D721Med (cell line): Measurements from ENCODE around the gene PAN3.

Experiments
- DNase-seq: peaks from one replicate; pipeline ENCODE4 v3.0.0; 2011; ENCODE audit warnings: low spot score; ENCODE audit not compliant: insufficient read length
- FAIRE-seq: peaks from 2 replicates; lab custom pipeline; 2011; peaks lifted over from hg19 to GRCh38; lab: Jason Lieb, UNC
- TF ChIP-seq, protein P1 (sequence below): IDR thresholded peaks from 2 replicates; pipeline ENCODE4 v1.5.1; 2012; ENCODE audit warnings: mild to moderate bottlenecking, control low read depth; ENCODE audit not compliant: insufficient read depth; ENCODE audit errors: missing control alignments

The PAN3 gene

DNA sequence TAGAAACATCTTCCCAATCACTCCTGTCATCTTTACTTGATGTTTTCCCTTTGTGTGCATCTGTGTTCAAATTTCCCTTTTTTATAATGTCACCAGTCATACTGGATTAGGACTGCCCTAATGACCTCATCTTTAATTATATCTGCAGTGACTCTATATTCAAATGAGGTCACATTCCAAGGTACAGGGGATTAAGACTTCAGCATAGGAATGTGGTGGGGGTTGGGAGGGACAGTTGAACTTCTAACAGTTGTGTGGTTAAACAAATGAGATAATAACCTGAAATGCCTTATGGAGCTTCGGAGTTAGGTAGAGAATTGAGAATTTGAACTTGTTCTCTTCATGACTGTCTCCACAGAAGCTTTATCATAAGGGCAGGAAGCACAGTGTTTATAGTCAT is 23.0 kb downstream of the PAN3 start:
- FAIRE-seq = no peak
- DNase-seq = no peak
- TF ChIP-seq, protein P1, sequence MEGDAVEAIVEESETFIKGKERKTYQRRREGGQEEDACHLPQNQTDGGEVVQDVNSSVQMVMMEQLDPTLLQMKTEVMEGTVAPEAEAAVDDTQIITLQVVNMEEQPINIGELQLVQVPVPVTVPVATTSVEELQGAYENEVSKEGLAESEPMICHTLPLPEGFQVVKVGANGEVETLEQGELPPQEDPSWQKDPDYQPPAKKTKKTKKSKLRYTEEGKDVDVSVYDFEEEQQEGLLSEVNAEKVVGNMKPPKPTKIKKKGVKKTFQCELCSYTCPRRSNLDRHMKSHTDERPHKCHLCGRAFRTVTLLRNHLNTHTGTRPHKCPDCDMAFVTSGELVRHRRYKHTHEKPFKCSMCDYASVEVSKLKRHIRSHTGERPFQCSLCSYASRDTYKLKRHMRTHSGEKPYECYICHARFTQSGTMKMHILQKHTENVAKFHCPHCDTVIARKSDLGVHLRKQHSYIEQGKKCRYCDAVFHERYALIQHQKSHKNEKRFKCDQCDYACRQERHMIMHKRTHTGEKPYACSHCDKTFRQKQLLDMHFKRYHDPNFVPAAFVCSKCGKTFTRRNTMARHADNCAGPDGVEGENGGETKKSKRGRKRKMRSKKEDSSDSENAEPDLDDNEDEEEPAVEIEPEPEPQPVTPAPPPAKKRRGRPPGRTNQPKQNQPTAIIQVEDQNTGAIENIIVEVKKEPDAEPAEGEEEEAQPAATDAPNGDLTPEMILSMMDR = no peak

DNA sequence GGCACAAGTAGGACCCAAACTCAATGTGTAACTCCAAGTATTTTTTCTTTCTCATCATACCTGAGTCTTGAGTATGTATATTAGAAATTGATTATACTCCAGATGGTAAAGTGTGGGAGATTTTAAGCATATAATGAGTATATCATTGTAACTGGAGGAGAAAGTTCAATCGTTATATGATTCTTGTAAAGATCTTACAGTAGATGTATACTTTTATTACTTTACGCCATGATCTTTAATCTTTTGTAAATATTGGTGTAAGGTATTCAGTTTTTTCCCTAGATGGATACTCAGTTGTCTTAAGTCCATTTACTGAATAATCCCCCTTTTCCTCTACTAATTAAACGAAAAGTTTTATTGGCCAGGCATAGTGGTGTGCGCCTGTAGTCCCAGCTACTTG is 25.2 kb downstream of the PAN3 start:
- FAIRE-seq (no peak), DNase-seq (no peak)
- TF ChIP-seq, protein P1 = no peak

DNA sequence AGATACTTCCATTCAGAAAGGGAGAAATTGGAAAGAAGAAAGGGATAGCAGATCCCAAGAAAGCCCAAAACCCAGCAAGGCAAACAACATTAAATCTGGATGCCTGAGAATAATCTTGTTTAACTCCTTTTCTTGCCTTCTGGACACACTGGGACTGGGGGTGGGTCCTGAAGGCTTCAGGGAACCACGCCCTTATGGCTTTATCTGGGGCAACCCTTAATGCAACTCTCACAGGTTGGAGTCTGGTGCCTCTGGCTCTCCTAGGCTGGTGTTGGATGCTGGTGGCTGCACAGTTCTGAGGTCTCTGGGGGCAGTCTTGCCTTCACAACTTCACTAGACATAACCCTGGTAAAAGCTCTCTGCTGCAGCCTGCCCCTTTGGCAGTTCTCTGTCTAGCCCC is 27.9 kb downstream of the PAN3 start:
- no peak for DNase-seq
- FAIRE-seq = no peak
- TF ChIP-seq, protein P1 = no peak

DNA sequence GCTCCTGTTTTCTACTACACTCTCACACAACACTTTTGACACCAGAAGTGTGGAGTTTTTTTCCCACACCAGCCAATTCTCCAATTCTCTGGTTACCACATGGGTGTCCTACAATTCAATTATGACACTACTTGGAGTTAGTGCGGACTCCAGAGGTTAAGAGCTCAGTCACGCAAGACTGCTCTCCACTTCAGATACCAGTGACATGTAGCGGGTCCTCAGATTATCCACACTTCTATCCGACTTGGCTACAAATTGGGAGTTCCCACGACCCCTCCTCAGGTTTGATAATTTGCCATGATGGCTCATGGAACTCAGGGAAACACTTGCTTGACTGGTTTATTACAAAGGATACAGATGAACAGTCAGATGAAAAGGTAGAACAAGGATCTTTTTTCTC is 32.9 kb downstream of the PAN3 start:
- DNase-seq (no peak), FAIRE-seq (no peak)
- TF ChIP-seq, protein P1 = no peak

DNA sequence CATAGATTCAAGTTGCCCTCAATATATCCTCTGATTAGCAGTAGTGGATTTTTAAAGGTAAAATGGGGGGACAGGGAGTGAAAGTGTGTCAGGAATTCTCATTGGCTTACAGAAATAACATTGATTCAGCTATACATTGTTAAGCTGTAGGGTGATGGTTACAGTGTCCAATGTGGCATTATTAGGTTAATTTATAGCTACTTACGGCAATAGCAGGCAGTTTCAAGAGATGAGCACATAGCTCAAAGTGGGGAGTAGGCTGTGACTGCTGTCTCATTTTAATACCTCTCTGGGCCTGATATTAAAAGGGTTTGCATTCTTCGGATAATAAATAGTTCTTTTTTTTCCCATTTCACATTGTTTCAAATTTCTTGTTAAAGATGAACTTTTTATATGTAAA is 34.6 kb downstream of the PAN3 start:
- TF ChIP-seq, protein P1 = no peak
- DNase-seq (no peak), FAIRE-seq (no peak)

DNA sequence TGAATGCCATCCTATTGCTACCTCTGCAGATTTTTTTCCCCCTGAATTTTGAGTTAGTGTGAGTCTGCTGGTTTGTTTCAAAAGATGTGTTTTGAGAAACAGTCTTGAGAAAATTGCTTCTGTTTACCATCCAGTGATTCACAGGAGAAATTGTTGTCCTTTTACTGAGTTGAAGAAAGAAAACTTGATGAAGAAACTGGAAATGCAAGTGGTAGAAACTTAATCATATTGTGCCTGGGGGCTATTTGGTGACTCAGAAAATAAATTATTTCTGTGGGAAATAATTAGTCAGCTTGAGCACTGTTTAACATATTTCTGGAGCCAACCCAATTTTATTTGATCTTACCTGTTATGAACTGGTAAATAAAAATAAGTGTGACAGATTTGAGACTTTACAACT is 35.4 kb downstream of the PAN3 start:
- no peak for DNase-seq
- TF ChIP-seq, protein P1 = no peak
- FAIRE-seq = no peak

DNA sequence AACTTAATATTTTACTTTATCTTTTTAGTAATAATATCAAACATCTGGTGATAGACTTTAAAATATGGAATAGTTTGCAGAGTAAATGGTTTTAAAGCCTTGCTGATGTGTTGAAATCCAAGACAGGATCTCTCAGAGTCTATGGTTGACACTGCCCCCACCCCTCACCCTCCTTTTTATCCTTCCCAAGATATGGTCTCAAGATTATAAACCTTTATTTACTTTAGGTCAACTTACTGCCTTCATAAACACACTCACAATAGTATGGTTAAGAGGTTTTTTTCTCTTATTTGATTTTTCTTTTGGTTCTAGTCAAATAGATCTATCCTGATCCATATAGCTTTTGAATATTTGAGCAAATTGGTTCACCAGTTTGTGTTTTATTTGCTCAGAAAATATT is 39.0 kb downstream of the PAN3 start:
- DNase-seq (no peak), FAIRE-seq (no peak)
- TF ChIP-seq, protein P1 = no peak
